Activated gamma-delta T cell treated with Interleukin-2 at 50 U/mL for 16 hours (primary cell): ENCODE measurements around the gene FCHSD2.
"Not testable (repeated sequence)": the region's sequence is repeated elsewhere in the genome, so short reads cannot be mapped to it uniquely, and the experiment has no call there.

Source experiments
- DNase-seq: peaks from one replicate; pipeline ENCODE4 v3.0.0-alpha.2; 2020

Gene FCHSD2

DNA sequence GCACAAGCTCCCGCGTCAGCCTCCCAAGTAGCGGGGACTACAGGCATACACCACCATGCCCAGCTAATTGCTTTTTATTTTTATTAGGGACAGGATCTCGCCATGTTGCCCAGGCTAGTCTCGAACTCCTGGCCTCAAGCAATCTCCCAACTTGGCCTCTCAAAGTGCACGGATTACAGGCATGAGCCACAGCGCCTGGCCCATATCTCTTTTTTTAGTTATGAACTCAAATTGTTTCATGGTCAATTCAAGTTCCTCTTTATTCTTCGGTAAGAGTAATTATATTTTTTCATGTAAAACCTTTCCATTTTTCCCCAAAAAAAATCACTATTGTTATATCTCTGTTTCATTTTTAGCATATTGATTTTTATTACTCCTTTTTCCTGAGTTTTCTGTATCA lies 25.5 kb downstream of the FCHSD2 start:
- DNase-seq: no peak

DNA sequence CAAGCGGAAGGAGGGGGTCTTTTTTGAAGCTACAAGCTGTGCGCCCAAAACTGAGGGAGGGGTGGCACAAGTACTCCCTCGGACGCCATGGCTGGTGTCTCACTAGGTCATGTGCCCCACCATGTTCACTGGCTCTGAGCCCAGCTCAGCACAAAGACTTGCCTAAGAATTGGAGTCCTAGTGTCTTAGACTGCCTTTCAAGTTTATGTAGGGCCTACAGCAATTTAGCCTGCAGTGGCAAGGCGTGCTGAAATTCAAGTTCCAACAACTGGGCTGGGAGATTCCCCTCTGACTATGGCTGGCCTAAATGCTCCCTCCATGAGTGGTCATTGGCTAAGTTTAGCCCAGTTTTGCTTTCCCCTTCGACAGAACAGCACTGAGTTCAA lies 27.3 kb downstream of the FCHSD2 start:
- DNase-seq: no peak

DNA sequence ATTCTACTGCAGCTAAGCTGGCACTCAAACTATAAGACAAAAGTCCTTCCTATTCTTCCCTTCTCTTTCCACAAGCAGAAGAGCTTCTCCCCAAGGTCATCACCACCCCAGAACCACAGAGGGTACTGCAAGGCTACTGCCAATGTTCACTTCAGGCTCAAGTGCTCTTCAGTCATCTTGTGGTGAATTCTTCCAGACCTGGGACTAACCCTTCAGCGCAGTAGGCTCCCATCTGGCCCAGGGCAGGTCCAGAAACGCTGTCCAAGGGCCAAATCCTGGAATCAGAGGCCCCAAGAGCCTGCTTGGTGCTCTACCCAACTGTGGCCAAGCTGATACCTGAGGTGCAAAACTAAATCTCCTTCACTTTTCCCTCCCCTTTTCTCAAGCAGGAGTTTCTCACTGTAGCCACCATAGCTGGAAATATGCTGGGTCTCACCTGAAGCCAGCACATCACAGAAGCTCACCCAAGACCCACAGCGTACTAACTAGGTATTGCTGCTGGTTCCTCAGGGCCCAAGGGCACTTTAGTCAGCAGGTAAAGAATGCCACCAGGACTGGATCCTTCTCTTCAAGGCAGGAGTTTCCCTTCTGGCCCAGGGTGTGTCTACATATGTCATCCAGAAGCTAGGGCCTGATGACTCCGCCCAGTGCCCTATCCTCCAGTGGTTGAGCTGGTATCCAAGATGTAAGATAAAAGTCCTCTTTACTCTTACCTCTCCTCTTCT lies 27.8 kb downstream of the FCHSD2 start:
- DNase-seq: no peak

DNA sequence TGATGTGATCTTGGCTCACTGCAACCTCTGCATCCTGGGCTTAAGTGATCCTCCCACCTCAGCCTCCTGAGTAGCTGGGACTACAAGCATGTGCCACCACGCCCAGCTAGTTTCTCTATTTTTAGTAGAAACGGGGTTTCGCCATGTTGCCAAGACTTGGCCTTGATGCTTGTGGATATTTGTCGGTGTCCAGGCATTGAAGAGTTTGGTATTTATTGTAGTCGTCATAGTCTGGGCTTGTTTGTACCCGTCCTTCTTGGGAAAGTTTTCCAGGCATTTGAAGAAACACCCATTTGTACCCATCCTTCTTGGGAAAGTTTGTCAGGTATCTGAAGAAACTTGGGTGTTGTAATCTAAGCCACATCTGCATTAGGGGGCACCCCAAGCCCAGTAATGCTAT lies 28.7 kb downstream of the FCHSD2 start:
- DNase-seq: no peak

DNA sequence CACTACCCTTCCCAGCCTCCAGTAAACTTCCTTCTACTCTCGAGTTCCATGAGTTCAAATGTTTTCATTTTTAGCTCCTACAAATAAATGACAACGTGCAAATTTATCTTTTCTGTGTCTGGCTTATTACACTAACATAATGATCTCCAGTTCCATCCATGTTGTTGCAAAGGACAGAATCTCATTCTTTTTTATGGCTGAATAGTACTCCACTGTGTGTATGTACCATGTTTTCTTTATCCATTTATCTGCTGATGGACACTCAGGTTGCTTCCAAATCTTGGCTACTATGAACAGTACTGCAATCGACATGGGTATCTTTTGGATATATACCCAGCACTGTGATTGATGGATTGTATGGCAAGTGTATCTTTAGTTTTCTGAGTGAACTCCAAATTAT lies 34.5 kb downstream of the FCHSD2 start:
- DNase-seq: no peak

DNA sequence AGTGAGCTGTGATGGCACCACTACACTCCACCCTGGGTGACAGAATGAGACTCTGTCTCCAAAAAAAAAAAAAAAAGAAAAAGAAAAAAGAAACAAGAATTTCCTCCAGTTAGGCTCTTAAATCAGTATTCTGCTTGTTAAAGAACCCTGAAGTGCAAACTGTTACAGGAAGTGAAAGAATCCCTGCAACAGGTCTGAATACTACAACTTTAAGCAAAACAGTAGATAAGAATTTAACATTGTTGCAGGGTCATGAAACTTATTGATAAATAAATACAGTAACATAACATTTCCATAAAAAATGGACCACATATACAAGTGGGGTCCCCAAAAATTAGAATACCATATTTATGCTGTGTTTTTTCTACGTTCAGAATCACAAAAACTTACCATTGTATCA lies 35.8 kb downstream of the FCHSD2 start:
- no peak for DNase-seq

DNA sequence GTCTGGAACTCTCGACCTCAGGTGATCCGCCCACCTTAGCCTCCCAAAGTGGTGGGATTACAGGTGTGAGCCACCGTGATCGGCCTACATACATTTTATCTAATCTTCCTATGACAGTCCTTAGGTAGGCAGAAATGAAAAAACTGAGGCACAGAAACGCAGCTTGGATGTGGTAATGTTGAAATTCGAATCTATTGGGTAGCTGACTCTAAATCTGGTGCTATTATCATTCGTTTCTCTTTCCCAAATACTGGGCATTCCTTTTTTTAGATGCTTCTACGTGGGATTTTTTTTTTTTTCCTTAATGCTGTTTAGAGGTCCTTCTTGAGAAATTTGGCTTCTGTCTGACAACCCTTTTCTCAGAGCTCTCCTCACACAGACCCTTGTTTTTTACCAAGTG lies 41.5 kb downstream of the FCHSD2 start:
- no peak for DNase-seq

DNA sequence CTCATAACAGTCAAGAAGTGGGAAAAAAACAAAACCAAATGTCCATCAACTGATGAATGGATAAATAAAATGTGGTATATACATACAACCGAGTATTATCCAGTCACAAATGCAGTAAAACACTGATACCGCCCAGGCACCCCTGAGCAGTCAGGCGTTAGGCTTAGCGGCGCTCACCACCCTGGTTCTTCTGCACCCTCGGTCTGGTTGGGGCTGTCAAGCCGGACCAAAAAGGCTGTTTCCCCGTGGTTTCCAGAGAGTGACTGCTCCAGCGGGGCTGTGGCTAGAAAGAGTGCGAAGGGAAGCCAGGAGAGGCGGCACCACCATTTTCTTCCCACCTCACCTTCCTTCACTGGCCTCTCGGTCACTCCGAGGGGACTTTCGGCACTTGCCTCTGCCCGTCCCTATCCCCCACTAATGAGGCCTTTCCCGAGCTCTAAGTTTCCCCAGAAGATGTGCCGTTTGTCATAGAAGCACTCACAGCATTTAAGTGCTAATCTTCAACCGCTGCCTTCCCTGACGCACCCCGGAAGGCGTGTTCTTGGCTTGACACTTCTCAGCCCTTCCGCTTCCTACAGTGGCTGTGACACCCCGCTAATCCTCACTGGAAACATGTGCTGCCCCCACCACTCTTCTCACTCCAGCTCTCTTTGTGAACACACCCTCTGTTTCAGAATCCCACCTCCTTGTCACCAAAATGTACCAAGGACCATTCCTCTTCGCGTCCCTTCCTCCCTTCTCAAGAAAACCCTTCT lies 42.4 kb downstream of the FCHSD2 start:
- no peak for DNase-seq

DNA sequence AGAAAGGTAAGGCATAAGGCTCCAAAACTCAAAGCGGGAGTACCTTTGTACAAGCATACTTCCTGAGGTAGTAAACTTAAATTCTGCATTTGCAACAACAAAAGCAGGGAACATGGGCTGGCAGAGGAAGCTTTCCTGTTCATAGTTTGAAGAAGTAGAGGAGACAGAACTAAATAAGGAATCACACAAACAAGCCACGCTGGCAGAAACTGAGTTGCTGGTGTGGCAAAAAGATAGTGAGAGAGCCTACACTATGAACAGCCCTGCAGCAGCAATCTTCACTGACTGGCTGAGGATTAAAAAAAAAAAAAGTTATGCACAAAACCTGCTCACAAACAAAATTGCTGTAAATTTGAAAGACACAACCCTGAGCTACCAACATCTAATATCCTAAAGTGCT lies 46.5 kb downstream of the FCHSD2 start:
- no peak for DNase-seq

DNA sequence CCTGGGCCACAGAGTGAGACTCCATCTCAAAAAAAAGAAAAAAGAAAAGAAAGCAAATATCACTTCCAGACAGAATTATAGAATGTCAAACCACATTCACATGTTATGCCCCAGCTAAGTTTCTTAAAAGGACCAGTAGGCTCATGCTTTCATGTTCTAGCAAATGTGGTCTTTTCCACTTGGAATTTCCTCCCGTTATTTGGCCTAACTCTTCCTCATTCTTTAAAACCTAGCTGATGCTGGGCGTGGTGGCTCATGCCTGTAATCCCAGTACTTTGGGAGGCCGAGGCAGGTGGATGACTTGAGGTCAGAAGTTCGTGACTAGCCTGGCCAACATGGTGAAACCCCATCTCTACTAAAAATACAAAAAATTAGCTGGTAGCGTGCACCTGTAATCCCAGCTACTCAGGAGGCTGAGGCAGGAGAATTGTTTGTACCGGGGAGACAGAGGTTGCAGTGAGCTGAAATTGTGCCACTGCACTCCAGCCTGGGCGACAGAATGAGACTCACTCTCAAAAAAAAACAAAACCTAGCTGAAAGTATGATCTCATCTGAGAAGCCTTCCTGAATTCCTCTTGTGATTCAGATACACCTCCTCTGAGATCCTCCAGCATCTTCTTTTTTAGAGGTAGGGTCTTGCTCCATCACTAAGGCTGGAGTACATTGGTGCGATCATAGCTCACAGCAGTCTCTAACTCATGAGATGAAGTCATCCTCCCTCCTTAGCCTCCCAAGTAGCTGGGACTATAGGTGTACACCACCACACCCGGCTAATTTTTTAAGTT lies 50.4 kb downstream of the FCHSD2 start:
- no peak for DNase-seq

DNA sequence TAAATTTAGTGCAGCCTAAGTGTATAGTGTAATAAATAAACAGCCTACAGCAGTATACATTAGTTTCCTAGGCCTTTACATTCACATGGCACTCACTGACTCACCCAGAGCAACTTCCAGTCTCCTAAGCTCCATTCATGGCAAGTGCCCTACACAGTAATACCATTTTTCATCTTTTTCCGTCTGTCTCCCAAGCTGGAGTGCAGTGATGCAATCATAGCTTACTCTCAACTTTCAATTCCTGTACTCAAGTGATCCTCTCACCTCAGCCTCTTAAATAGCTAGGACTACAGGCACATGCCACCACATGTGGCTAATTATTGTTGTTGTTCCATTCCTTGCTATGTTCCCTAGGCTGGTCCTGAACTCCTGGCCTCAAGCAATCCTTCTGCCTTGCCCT lies 54.4 kb downstream of the FCHSD2 start:
- DNase-seq: no peak

DNA sequence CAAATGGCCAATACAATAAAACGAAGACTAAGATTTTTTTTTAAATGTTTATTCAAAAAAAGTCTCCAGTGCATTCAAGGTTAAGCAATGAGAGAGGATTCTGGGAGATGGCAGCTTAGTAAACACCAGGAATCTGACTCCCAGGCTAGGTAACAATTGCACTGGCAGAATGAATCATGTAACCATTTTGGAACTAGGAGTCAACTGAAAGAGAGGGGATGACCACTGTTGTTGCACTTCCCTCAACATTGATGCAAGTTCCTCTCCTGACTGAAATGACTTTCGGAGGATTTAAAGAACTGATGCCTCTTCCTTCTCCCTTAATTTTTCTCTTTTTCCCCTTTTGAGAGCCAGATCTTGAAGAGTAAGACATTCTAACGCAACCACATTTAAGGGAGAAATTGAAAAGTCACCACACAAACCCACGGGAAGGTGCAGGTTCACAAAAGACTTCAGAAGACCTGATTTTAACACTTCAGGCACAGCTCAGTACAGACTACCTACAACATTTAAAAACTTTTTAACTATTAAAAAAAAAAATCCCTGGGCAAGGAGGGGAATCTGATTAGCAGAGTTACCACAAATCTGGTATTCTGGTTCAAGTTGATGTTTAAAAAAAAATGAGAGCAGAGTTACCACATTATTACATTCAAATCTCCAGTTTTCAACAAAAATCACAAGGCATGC lies 56.8 kb downstream of the FCHSD2 start:
- no peak for DNase-seq

DNA sequence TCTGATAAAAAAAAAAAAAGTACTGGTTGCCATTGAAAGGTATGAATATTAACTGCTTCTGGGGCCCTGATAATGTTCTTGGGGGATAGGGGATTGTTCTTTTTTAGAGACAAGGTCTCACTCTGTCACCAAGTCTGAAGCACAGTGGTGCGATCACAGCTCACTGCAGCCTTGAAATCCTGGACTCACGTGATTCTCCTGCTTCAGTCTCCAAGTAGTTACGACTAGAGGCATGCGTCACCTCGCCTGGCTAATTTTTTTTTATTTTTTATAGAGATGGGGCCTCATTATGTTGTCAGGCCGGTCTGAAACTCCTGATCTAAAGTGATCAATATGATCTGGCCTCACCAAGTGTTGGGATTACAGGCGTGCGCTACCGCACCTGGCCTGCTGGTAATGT lies 63.5 kb downstream of the FCHSD2 start:
- DNase-seq: no peak

DNA sequence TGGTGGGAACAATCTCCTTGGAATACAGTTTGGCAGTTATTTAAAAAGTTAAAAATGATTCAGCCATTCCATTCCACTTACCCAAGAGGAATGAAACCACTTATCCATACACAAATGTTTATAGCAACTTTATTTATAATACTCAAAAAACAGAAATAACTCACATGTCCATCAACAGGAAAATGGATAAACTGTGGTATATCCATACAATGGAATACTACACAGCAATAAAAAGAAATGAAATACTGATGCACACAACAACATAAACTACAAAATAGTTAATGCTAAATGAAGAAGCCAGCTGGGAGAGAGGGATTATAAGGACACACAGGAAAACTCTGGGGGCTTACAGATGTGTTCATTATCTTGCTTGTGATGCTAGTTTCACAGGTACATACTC lies 64.7 kb downstream of the FCHSD2 start:
- no peak for DNase-seq

DNA sequence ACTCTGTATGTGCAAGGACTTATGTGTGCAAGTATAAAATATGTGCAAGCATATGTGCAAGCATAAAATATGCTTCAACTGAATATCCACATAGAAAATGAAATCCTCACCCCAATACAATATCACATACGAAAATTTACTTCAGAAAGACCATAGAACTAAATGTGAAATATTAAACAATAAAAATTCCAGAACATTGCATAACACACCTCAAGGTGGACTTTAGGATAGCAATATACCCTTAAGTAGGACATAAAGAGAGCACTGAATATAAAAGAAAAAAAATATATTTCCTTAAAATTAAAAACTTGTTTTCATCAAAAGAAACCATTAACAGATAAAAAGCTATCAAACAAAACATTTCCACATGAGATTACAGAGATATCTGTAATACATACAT lies 67.8 kb downstream of the FCHSD2 start:
- DNase-seq: no peak

DNA sequence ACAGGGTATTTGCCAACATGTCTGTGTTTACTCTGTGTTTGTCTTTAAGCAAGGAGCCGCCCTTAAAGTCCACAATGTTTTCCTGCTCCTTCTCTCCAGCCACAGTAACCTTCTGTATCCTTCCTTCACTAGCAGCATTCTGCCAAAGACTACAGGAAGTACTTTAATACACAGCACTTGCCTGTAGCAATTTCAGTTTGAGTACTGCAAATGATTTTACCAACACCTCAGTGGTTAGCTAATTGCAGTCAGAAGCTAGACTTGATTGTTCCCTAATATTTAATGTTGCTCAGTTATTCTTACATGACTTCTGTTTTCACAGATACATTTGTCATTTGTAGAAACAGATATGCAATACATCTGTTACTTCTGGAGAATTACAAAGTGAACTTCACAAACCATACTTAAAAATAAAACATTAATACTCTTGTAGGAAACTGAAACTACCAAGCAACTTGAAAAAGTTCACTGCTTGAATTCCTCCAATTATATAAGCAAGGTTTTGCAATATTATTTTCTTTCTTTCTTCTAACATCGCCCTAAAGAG lies 69.1 kb downstream of the FCHSD2 start:
- DNase-seq: no peak

DNA sequence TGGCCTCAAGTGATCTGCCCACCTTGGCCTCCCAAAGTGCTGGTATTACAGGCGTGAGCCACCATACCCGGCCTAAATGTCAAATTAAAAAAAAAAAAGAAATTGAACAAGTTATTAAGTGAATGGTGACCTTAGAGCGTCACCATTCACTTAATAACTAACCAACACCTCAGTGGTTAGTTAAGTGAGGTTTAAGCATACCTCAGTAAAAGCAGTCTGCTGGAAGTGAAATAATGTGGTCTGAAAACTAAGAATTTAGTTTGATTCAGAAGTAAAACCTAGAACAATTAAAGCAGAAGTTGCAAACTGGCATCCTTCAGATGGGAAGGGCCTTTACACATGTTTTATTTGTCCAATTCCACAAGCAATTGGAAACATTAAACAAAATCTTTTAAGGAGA lies 71.5 kb downstream of the FCHSD2 start:
- no peak for DNase-seq

DNA sequence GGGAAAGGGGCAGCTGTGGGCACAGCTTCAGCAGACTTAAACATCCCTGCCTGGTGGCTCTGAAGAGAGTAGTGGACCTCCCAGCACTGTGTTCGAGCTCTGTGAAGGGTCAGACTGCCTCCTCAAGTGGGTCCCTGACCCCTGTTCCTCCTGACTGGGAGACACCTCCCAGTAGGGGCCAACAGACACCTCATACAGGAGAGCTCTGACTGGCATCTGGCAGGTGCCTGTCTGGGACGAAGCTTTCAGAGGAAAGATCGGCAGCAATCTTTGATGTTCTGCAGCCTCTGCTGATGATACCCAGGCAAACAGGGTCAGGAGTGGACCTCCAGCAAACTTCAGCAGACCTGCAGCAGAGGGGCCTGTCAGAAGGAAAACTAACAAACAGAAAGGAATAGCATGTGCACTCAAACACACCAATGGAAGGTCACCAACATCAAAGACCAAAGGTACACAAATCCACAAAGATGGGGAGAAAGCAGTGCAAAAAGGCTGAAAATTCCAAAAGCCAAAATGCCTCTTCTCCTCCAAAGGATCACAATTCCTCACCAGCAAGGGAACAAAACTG lies 80.2 kb downstream of the FCHSD2 start:
- not testable (repeated sequence) for DNase-seq

DNA sequence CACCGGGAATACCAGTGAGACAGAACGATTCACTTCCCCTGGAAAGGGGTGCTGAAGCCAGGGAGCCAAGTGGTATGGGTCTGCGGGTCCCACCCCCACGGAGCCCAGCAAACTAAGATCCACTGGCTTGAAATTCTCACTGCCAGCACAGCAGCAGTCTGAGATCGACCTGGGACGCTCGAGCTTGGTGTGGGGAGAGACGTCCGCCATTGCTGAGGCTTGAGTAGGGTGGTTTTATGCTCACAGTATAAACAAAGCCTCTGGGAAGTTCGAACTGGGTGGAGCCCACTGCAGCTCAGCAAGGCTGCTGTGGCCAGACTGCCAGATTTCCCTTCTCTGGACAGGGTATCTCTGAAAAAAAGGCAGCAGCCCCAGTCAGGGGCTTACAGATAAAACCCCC lies 80.7 kb downstream of the FCHSD2 start:
- DNase-seq: not testable (repeated sequence)

DNA sequence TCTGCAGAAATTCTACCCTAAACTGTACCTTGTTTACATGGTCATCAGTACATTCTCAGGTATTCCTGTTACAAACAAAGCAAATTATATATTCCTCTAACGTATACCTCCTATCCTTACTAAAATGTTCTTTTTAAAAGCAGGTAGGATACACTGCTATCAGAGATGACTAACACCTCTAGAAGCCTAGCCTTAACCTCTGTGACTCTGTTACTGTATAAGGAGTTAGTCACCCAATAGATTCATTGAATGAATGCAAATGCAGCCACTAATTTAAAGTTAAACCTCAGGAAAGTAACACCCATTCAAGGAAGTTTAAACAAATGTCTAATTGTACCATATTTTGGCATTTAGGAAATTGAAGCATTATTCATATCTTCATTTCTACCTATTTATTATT lies 82.2 kb downstream of the FCHSD2 start:
- no peak for DNase-seq

DNA sequence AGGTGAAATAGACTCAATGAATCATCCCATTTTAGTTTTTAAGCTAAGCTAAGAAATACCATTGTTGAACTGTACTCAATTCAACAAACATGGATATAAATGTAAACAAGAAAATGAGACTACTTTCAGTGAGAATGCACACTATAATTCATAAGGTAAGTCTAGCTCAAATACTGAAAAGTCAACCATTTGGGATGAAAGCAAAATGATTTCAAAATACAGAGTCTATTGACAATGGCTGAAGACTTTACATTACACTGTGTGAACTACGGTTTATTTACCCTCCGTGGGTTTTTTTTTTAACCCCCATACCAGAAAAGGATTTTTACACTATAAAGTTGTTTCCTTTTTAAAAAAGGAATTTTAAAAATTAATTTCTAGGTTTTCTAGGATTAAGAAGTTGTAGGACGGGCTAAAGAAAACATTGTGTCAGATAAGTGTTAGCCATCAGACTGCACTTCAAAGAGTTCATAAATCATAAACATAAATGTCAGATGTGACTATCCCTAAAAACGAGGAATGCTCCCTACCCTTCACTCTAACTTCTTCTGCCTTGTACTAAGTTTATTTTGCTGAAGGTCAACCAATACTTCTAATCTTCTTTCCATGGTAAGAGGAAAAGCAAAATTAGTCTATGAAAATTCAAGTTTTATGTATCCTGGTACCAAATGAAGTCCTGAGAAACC lies 83.0 kb downstream of the FCHSD2 start:
- no peak for DNase-seq
